Coronary artery (tissue), 2 donors: ENCODE data around the gene RCSD1.
"Not testable (repeated sequence)": the region's sequence is repeated elsewhere in the genome, so short reads cannot be mapped to it uniquely, and the experiment has no call there.

Experiments used
- DNase-seq: peaks from one replicate; pipeline ENCODE4 v3.0.0-alpha.2; 2017; ENCODE audit warnings: low spot score
- H3K27ac ChIP-seq, 2 donors: fragments of 200-600 bp; sonication (generic); one replicate each; pipeline ENCODE4 v1.5.1; 2016 to 2019
- H3K4me3 ChIP-seq: fragments of 200-600 bp; sonication (generic); 2 replicates; pipeline ENCODE4 v1.5.1; 2016; ENCODE audit warnings: mild to moderate bottlenecking, moderate library complexity
- TF ChIP-seq, protein P1 (sequence below): fragments of 200-600 bp; sonication (generic); IDR thresholded peaks from one replicate; pipeline ENCODE4 v1.5.1; 2019; ENCODE audit warnings: antibody characterized with exemption

Gene RCSD1

DNA sequence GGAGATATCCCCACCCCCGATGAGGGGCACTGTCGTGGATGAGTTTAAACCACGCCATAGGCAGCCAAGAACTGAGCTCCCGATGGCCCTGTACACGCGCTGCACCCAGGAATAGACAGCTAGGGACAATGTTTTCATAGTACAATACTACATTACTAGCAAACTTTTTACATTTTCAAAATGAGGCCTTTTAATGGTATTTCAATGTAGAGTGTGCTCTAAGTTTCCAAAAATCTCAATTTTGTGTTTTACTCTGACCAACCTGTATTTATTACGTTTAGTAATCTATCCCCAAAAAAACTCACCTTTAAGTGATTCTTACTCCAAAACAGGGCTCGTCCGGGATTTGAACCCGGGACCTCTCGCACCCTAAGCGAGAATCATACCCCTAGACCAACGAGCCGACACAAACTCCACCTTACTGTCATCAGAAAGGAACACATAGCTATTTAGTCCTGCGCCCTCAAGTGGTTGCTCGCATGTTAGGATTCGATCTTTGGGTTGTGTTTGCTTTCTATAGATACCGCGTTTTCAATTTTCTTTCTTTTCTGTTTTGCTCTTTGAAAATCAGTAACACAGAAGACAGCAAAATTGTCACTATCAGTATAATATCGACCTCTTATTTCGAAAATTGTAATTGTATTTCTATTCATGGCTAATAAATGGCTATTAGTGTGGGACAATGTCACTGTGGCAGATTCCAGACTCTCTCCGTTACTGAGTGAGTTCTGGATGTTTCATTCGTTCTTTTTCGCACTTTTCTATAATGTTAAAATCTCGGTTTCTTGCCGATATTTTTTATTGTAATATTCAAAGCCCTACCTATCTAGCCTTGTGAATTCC is 85.3 kb downstream of the RCSD1 start:
- TF ChIP-seq, protein P1, sequence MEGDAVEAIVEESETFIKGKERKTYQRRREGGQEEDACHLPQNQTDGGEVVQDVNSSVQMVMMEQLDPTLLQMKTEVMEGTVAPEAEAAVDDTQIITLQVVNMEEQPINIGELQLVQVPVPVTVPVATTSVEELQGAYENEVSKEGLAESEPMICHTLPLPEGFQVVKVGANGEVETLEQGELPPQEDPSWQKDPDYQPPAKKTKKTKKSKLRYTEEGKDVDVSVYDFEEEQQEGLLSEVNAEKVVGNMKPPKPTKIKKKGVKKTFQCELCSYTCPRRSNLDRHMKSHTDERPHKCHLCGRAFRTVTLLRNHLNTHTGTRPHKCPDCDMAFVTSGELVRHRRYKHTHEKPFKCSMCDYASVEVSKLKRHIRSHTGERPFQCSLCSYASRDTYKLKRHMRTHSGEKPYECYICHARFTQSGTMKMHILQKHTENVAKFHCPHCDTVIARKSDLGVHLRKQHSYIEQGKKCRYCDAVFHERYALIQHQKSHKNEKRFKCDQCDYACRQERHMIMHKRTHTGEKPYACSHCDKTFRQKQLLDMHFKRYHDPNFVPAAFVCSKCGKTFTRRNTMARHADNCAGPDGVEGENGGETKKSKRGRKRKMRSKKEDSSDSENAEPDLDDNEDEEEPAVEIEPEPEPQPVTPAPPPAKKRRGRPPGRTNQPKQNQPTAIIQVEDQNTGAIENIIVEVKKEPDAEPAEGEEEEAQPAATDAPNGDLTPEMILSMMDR = peak; percentile 49
- peak; percentile 86 for DNase-seq
- Histone ChIP-seq H3K27ac (peak overlapping the region; percentile 86 to 96), H3K4me3 (peak overlapping the region; percentile 89)

DNA sequence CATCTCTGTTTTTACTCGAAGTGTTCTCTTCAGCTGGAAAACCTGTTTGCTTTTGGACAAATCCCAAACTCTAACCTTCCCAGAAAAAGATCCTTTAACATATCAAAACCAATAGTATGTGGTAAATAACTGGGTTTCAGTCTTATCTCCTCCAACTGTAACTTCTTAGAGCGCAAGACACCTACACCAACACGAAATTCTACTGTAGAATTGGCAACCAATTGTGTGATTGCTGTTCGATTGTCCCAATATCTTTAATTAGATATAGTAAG is 85.9 kb downstream of the RCSD1 start:
- TF ChIP-seq, protein P1 = no peak
- no peak for DNase-seq

DNA sequence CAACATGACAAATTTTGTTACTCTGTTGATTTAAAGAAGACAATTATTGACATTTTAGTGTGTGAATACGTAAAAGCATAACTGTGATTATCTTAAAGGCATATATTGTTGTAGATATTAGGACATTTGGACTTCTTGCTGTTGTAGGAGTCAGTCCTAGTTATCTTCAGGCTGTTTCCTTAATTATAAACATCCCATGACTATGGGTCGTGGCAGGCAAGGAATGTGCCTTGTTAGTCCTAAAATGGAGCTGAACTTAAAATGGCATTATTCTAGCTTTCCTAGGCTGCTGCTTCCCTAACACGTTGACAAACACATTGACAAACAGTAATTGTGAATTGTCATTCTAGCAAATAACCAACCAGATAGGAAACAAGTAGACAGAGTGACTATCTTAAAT is 87.3 kb downstream of the RCSD1 start:
- Histone ChIP-seq H3K4me3 (no peak overlapping the region), H3K27ac (no peak overlapping the region)
- DNase-seq = no peak
- TF ChIP-seq, protein P1 = no peak

More for the DNA sequence above, 85.9 kb downstream of the RCSD1 start:
- Histone ChIP-seq H3K4me3 (peak overlapping the region; percentile 89), H3K27ac (peak overlapping the region in 1 of 2 donors; percentile 39)

DNA sequence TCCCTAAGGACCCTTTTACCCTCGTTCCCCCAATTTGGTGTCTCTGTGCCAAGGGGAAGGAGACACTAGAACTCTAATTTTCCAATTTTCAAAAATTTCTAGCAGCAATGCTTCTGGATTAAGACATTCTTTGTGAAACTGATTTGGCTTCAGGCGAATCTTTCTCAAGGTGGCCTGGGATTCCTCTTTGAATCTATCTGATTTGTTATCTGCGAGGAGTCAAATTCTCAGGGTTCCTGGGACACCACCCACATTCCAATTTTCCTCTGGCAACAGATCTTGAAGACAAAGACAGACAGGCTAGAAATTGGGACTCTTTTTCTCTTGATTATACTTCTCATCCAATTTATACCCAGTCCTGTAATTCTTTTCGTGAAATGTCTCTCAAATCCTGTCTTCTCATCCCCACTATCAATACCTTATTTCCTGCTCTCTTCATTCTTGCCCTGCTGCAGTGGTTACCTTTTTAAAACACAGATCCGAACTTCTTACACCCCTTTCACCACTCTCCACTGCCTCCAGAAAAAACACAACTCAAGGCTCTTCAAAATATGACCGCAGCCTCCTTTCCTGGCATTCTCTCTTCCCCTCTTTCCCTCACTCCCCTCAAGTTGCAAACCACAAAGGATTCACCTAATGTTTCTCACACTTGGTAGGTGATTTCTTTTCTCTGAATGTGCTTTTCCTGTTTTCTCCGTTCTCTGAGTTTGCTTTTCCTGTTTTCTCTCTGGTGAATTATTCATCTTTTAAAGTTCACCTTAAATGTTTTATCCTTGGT is 89.1 kb downstream of the RCSD1 start:
- TF ChIP-seq, protein P1 = no peak
- Histone ChIP-seq H3K4me3 (no peak overlapping the region), H3K27ac (no peak overlapping the region)
- DNase-seq = no peak

DNA sequence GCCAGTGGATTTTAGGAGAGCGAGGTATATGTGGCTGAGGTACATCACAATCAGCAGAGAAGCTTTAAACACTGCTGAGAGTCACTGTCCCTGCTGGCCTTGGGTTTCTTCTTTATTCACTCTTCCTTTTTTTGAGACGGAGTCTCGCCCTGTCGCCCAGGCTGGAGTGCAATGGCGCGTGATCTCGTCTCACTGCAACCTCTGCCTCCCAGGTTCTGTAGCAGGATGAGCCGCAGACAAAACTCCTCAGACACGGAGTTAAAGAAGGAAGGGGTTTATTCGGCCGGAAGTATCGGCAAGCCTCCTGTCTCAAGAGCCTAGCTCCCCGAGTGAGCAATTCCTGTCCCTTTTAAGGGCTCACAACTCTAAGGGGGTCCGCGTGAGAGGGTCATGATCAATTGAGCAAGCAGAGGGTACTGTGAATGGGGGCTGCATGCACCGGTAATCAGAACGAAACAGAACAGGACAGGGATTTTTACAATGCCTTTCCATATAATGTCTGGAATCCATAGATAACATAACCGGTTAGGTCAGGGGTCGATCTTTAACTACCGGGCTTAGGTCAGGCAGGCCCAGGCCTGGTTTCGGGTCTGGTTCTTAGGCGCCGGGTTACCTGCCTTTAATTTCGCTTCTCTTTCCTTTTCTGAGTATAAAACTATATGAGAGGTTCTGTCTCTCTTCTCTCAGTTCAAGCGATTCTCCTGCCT is 89.8 kb downstream of the RCSD1 start:
- H3K4me3 ChIP-seq, DNase-seq, H3K27ac ChIP-seq: not testable (repeated sequence)

DNA sequence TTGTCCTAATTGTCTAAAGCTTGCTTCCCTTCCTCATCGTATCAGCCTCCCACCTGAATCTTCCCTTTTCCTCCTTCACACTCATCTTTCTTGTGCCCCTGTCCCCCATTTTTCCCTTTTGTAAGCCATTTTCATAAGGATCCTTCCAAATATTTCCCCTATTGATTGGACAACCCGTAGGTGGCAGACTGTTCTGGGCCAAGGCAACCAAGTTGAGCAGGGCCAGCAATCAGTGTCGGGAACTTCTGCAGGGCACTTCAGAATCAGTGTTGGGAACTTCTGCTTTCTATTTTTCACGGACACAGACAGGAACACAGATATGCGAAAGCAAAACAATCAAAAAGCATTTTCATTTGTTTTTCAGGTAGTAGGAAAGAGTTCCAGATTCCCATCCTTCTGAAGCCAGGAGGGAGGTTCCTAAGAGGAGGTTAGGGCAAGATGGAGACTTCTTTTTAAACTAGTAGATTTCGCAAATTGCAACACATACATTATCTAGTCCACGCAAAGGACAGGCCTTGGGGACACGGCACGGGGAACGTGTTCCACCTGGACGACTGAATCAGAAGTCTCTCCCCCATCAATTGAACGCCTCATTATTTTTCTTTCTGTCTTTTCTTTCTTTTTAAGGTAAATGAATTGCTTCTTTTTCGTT is 91.1 kb downstream of the RCSD1 start:
- TF ChIP-seq, protein P1 = no peak
- H3K4me3 ChIP-seq = peak overlapping the region; percentile 94
- DNase-seq = no peak
- H3K27ac ChIP-seq = peak overlapping the region; percentile 73 to 94

GRCh38 chr1:167721617-167722151 is 91.7 kb downstream of the RCSD1 start, which contains the start of gene MPZL1:
TSS of gene MPZL1 (plus strand) at chr1:167721982. CDS start at chr1:167722152, 170 bp downstream.
- DNase-seq = peak; percentile 96
- TF ChIP-seq, protein P1 = no peak
- peak within 1 kb of the TSS; percentile 94 for H3K4me3 ChIP-seq
- H3K27ac ChIP-seq = peak within 1 kb of the TSS; percentile 73 to 94
